ENCODE data around the gene GATB.

The GATB gene

GRCh38 chr4:151651496-151651895, 109.3 kb downstream of the GATB start:
- peaks cover 18% of the 10 kb centered on the region; the same call in 1 of the 2 replicates for H3K36me3 ChIP-seq (ENCODE audit: control insufficient read depth, insufficient read depth, low read length)
- peaks cover 4% of the 10 kb centered on the region; the same call in 1 of the 2 replicates for H3K4me1 ChIP-seq (ENCODE audit: control insufficient read depth, insufficient read depth, low read length)
- no peak overlapping the region for H3K9ac ChIP-seq (ENCODE audit: low read length)
- no peaks in the 10 kb centered on the region for H3K27me3 ChIP-seq (ENCODE audit: control insufficient read depth, insufficient read depth, low read length)
- H3K4me3 ChIP-seq (ENCODE audit: low read depth, low read length) = no peak overlapping the region
- no peak overlapping the region for H3K27ac ChIP-seq (ENCODE audit: low read depth, low read length)
- no peaks in the 10 kb centered on the region for H3K9me3 ChIP-seq (ENCODE audit: control insufficient read depth, insufficient read depth, low read depth, low read length)

- H3K4me3 ChIP-seq (ENCODE audit: low read depth, low read length) = no peak overlapping the region
- H3K9ac ChIP-seq (ENCODE audit: low read length) = no peak overlapping the region
- no peaks in the 10 kb centered on the region for H3K27me3 ChIP-seq (ENCODE audit: control insufficient read depth, insufficient read depth, low read length)
- H3K27ac ChIP-seq (ENCODE audit: low read depth, low read length) = no peak overlapping the region
- peaks cover 19% of the 10 kb centered on the region for H3K4me1 ChIP-seq (ENCODE audit: control insufficient read depth, insufficient read depth, low read length)
- no peaks in the 10 kb centered on the region for H3K9me3 ChIP-seq (ENCODE audit: control insufficient read depth, insufficient read depth, low read depth, low read length)
- H3K36me3 ChIP-seq (ENCODE audit: control insufficient read depth, insufficient read depth, low read length) = peaks cover 17% of the 10 kb centered on the region; the same call in 1 of the 2 replicates
Measured at GRCh38 chr4:151649479-151649878, 111.3 kb downstream of the GATB start.

GRCh38 chr4:151646322-151646721, 114.5 kb downstream of the GATB start:
- H3K27me3 ChIP-seq (ENCODE audit: control insufficient read depth, insufficient read depth, low read length) = no peaks in the 10 kb centered on the region
- H3K36me3 ChIP-seq (ENCODE audit: control insufficient read depth, insufficient read depth, low read length) = peaks cover 16% of the 10 kb centered on the region; the same call in 1 of the 2 replicates
- H3K9me3 ChIP-seq (ENCODE audit: control insufficient read depth, insufficient read depth, low read depth, low read length) = no peaks in the 10 kb centered on the region
- no peak overlapping the region for H3K9ac ChIP-seq (ENCODE audit: low read length)
- no peak overlapping the region for H3K27ac ChIP-seq (ENCODE audit: low read depth, low read length)
- no peak overlapping the region for H3K4me3 ChIP-seq (ENCODE audit: low read depth, low read length)
- H3K4me1 ChIP-seq (ENCODE audit: control insufficient read depth, insufficient read depth, low read length) = peaks cover 20% of the 10 kb centered on the region

GRCh38 chr4:151644622-151645021, 116.2 kb downstream of the GATB start:
- Histone ChIP-seq H3K4me3 (ENCODE audit: low read depth, low read length) (no peak overlapping the region), H3K9ac (ENCODE audit: low read length) (no peak overlapping the region), H3K9me3 (ENCODE audit: control insufficient read depth, insufficient read depth, low read depth, low read length) (no peaks in the 10 kb centered on the region), H3K27me3 (ENCODE audit: control insufficient read depth, insufficient read depth, low read length) (no peaks in the 10 kb centered on the region), H3K27ac (ENCODE audit: low read depth, low read length) (no peak overlapping the region), H3K36me3 (ENCODE audit: control insufficient read depth, insufficient read depth, low read length) (0 out of 2 replicates have a peak, but pooled peaks cover 1% of the 10 kb centered on the region), H3K4me1 (ENCODE audit: control insufficient read depth, insufficient read depth, low read length) (peaks cover 32% of the 10 kb centered on the region)

DNA sequence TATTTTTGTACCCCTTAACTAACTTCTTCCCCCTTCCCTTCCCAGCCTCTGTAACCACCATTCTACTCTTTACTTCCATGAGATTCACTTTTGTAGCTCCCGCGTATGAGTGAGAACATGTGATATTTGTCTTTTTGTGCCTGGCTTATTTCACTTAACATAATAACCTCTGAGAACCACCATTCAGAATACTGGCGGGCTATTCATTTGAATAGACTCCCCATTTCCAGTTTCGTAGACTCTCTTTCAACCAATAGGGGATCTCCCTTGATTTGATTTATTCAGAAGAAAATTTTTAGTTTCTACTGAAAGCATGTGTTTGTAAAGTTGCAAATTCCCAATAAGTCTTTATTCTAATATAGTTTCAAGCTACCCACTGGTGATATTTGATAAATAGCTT, 117.2 kb downstream of the GATB start:
- H3K9me3 ChIP-seq (ENCODE audit: control insufficient read depth, insufficient read depth, low read depth, low read length) = no peaks in the 10 kb centered on the region
- H3K4me3 ChIP-seq (ENCODE audit: low read depth, low read length) = no peak overlapping the region
- no peak overlapping the region for H3K27ac ChIP-seq (ENCODE audit: low read depth, low read length)
- H3K36me3 ChIP-seq (ENCODE audit: control insufficient read depth, insufficient read depth, low read length) = no peaks in the 10 kb centered on the region
- H3K9ac ChIP-seq (ENCODE audit: low read length) = no peak overlapping the region
- peaks cover 32% of the 10 kb centered on the region for H3K4me1 ChIP-seq (ENCODE audit: control insufficient read depth, insufficient read depth, low read length)
- H3K27me3 ChIP-seq (ENCODE audit: control insufficient read depth, insufficient read depth, low read length) = no peaks in the 10 kb centered on the region

DNA sequence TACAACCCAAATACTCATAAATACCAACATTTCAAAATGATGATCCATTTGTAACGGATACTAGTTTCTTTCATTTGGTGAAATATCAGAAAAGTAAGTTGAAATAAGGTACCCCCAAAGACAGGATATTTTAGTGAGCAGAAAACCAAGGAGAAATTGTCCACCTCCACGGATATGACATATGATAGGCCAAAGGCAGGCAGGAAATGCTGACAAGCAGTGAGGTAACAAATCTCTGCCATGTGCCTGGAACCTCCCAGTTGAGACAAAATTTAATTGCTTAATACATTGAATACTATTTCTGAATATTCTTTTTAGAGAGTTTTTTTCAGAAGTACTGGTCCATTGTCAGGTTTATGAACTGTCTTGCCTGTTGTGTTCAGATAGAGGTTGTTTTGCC, 118.8 kb downstream of the GATB start:
- H3K27ac ChIP-seq (ENCODE audit: low read depth, low read length) = no peak overlapping the region

DNA sequence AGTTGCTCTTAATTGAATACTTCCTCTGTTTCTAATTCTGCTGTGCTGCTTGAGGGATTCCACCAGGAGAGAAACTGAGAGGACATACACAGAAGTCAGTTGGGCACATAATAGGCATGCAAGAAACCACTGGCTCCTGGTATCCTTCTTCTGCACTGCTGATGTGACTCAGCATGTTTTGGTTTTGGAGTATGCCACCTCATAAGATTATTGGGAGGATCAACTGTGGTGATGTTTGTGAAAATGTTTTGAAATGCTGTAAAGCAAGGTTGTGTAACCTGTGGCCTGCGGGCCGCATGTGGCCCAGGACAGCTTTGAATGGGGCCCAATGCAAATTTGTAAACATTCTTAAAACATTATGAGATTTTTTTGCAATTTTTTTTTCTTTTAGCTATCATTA, 119.6 kb downstream of the GATB start:
- Histone ChIP-seq H3K9me3 (ENCODE audit: control insufficient read depth, insufficient read depth, low read depth, low read length) (no peaks in the 10 kb centered on the region), H3K4me3 (ENCODE audit: low read depth, low read length) (no peak overlapping the region), H3K27ac (ENCODE audit: low read depth, low read length) (no peak overlapping the region), H3K9ac (ENCODE audit: low read length) (no peak overlapping the region), H3K4me1 (ENCODE audit: control insufficient read depth, insufficient read depth, low read length) (peaks cover 24% of the 10 kb centered on the region), H3K27me3 (ENCODE audit: control insufficient read depth, insufficient read depth, low read length) (no peaks in the 10 kb centered on the region), H3K36me3 (ENCODE audit: control insufficient read depth, insufficient read depth, low read length) (no peaks in the 10 kb centered on the region)

More for the DNA sequence above, 118.8 kb downstream of the GATB start:
- Histone ChIP-seq H3K27me3 (ENCODE audit: control insufficient read depth, insufficient read depth, low read length) (no peaks in the 10 kb centered on the region), H3K9me3 (ENCODE audit: control insufficient read depth, insufficient read depth, low read depth, low read length) (no peaks in the 10 kb centered on the region), H3K9ac (ENCODE audit: low read length) (no peak overlapping the region), H3K4me3 (ENCODE audit: low read depth, low read length) (no peak overlapping the region), H3K36me3 (ENCODE audit: control insufficient read depth, insufficient read depth, low read length) (no peaks in the 10 kb centered on the region), H3K4me1 (ENCODE audit: control insufficient read depth, insufficient read depth, low read length) (peaks cover 32% of the 10 kb centered on the region)

DNA sequence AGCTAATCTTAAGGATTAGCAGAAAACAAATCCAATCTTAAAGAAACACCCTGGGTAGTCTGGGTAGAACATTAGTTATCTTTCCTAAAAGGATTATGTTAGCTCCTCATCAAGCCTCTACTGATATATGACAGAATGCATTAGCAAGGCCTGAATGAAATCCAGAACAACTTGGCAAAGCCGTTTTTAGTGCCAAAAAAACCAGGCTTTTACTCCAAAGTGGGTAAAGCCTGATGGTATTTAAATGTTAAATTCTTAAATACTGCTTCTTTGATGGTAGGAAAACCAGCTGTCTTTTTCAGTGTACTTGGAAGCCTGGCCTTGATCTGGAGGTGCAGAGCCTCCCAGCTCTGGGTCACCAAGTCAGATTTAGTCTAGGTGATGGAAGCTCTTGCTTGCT, 120.4 kb downstream of the GATB start:
- no peaks in the 10 kb centered on the region for H3K27me3 ChIP-seq (ENCODE audit: control insufficient read depth, insufficient read depth, low read length)
- no peak overlapping the region for H3K27ac ChIP-seq (ENCODE audit: low read depth, low read length)
- H3K4me1 ChIP-seq (ENCODE audit: control insufficient read depth, insufficient read depth, low read length) = peaks cover 18% of the 10 kb centered on the region; the same call in 1 of the 2 replicates
- no peaks in the 10 kb centered on the region for H3K9me3 ChIP-seq (ENCODE audit: control insufficient read depth, insufficient read depth, low read depth, low read length)
- no peaks in the 10 kb centered on the region for H3K36me3 ChIP-seq (ENCODE audit: control insufficient read depth, insufficient read depth, low read length)
- no peak overlapping the region for H3K9ac ChIP-seq (ENCODE audit: low read length)
- H3K4me3 ChIP-seq (ENCODE audit: low read depth, low read length) = no peak overlapping the region

- Histone ChIP-seq H3K4me3 (ENCODE audit: low read depth, low read length) (no peak overlapping the region), H3K4me1 (ENCODE audit: control insufficient read depth, insufficient read depth, low read length) (peaks cover 12% of the 10 kb centered on the region; the same call in 1 of the 2 replicates), H3K27me3 (ENCODE audit: control insufficient read depth, insufficient read depth, low read length) (no peaks in the 10 kb centered on the region), H3K27ac (ENCODE audit: low read depth, low read length) (no peak overlapping the region), H3K9ac (ENCODE audit: low read length) (no peak overlapping the region), H3K9me3 (ENCODE audit: control insufficient read depth, insufficient read depth, low read depth, low read length) (0 out of 2 replicates have a peak, but pooled peaks cover 3% of the 10 kb centered on the region), H3K36me3 (ENCODE audit: control insufficient read depth, insufficient read depth, low read length) (no peaks in the 10 kb centered on the region)
Measured at GRCh38 chr4:151638295-151638858, 122.4 kb downstream of the GATB start.

- no peaks in the 10 kb centered on the region for H3K36me3 ChIP-seq (ENCODE audit: control insufficient read depth, insufficient read depth, low read length)
- H3K4me3 ChIP-seq (ENCODE audit: low read depth, low read length) = no peak overlapping the region
- no peaks in the 10 kb centered on the region for H3K27me3 ChIP-seq (ENCODE audit: control insufficient read depth, insufficient read depth, low read length)
- H3K9ac ChIP-seq (ENCODE audit: low read length) = no peak overlapping the region
- H3K4me1 ChIP-seq (ENCODE audit: control insufficient read depth, insufficient read depth, low read length) = no peaks in the 10 kb centered on the region
- no peak overlapping the region for H3K27ac ChIP-seq (ENCODE audit: low read depth, low read length)
- 0 out of 2 replicates have a peak, but pooled peaks cover 3% of the 10 kb centered on the region for H3K9me3 ChIP-seq (ENCODE audit: control insufficient read depth, insufficient read depth, low read depth, low read length)
Measured at GRCh38 chr4:151631349-151631748, 129.5 kb downstream of the GATB start.

DNA sequence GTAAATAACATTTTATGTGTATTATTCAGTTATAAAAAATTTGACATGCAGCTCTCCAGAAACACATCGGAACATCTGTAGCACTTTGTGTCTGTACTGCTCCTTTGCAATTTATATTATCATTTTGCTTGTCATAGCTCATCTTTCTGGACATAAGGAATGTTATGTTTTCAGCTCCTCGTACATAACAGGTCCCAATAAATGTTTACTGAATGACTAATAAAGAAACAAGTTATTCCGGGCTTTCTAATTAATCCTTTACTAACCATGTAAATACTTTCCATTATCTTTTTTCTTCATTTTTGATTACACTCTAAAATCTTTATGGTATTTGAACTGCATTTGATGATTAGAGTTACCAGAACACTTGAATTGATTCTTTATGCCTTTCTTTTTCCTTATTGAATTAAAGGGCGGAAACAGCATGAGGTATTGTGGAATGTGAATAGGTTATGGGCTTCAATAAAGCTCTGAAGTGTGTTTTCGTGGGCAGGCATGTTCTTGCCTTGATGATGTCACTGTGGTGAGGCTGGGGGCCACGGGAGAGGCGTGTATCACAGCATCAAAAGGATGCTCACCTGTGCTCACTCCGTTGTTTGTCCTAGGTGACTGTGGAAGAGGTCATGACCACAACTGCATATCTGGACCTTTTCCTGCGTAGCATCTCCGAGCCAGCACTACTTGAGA, 131.6 kb downstream of the GATB start:
- Histone ChIP-seq H3K27ac (ENCODE audit: low read depth, low read length) (no peak overlapping the region), H3K4me1 (ENCODE audit: control insufficient read depth, insufficient read depth, low read length) (no peaks in the 10 kb centered on the region)

More for the DNA sequence above, 131.6 kb downstream of the GATB start:
- Histone ChIP-seq H3K9me3 (ENCODE audit: control insufficient read depth, insufficient read depth, low read depth, low read length) (0 out of 2 replicates have a peak, but pooled peaks cover 3% of the 10 kb centered on the region), H3K27me3 (ENCODE audit: control insufficient read depth, insufficient read depth, low read length) (no peaks in the 10 kb centered on the region), H3K4me3 (ENCODE audit: low read depth, low read length) (no peak overlapping the region), H3K36me3 (ENCODE audit: control insufficient read depth, insufficient read depth, low read length) (no peaks in the 10 kb centered on the region), H3K9ac (ENCODE audit: low read length) (no peak overlapping the region)

Data from HUES6 (cell line).